ENCODE measurements around the gene CFDP1. TPM values are rescaled to one million over a fixed set of nuclear protein-coding genes. Genes with fewer than 3 reads are reported as not detected.

CFDP1 gene
- total and polyA plus RNA-seq, 10 donors: 56.1 to 222 (median 108) TPM

DNA sequence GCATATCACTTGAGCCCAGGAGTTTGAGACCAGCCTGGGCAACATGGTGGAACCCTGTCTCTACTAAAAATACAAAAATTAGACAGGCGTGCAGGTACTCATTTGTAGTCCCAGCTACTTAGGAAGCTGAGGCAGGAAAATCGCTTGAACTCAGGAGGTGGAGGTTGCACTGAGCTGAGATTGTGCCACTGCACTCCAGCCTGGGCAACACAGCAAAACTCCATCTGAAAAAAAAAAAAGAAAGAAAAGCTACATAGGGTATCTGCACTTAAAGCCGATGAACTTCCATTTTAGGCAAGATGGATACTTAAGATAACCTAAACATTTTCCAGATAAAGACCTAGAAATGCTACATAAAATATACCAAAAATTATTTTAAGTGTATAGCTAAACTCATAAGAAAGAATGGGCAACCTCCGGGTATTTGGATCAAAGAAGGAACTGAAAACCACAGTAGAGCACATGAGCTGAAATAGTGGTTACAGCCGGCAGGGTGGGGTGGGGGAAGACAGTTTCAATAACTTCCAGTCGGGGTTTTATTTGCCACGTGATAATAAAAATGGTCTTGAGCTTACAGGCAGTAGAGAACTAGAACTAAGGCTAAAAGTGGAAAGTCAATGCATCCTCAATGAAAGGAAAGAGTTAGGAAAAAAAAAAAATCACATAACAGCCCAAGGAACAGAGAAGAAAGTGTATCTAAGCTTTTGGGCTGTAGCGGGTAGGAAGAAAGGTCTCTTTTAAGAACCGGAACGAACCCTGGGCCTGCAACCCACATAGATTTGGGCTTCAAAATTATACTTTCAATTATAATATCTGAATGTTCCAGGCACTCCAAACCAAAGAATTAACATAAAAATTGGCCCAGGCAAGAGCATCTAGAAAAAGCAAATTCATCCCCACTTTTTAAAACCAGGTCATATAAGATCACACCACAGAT, 53.1 kb downstream of the CFDP1 start:
- peak overlapping the region in 5 of 8 donors; percentile 5 to 40 (median 27) for H3K27ac ChIP-seq
- H3K4me3 ChIP-seq: no peak overlapping the region
- no peak for DNase-seq
- WGBS, 5 donors: 36 to 49% (median 43%) methylated on average over 10 of the region's 10 CpGs
- peaks cover 0 to 30% (median 4%) of the 10 kb centered on the region in 6 donors for H3K36me3 ChIP-seq
- intact Hi-C loops (cut with DNase I; ENCODE audit: low total_unique reads): loop anchor here (5.0 kb wide), 1 partner anchor 148 kb away; no protein-coding TSS in a partner anchor
- TF ChIP-seq POLR2AphosphoS5 (IDR thresholded peaks at IDR 0.05): no peak
- TF ChIP-seq, protein P1, sequence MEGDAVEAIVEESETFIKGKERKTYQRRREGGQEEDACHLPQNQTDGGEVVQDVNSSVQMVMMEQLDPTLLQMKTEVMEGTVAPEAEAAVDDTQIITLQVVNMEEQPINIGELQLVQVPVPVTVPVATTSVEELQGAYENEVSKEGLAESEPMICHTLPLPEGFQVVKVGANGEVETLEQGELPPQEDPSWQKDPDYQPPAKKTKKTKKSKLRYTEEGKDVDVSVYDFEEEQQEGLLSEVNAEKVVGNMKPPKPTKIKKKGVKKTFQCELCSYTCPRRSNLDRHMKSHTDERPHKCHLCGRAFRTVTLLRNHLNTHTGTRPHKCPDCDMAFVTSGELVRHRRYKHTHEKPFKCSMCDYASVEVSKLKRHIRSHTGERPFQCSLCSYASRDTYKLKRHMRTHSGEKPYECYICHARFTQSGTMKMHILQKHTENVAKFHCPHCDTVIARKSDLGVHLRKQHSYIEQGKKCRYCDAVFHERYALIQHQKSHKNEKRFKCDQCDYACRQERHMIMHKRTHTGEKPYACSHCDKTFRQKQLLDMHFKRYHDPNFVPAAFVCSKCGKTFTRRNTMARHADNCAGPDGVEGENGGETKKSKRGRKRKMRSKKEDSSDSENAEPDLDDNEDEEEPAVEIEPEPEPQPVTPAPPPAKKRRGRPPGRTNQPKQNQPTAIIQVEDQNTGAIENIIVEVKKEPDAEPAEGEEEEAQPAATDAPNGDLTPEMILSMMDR (IDR thresholded peaks at IDR 0.05 in 8 of 11, conservative IDR thresholded peaks at IDR 0.05 in 3 of 11): peak in 3 of 11 experiments; percentile 11 to 30 (median 21)
- no peaks in the 10 kb centered on the region for H3K9me3 ChIP-seq
- peaks cover 30 to 61% (median 48%) of the 10 kb centered on the region in 6 donors for H3K4me1 ChIP-seq
- peaks cover 0 to 61% (median 0%) of the 10 kb centered on the region in 7 donors for H3K27me3 ChIP-seq (replicated peaks in 1 of 7)

DNA sequence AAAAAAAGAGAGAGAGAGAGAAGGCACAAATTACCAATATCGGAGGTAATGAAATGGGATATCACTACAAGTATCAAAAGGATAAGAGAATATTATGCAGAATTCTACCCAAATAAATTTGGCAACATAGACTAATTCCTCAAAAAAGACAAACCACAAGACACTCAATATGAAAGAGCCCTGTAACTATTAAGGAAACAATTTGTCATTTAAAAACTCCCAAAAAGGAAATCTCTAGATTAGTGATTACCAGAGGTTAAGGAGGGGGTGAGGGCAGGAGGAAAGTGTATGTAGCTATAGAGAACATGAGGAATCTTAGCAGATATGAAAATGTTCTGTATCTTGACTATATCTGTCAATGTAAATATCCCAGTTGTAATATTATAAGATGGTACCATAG, 54.0 kb downstream of the CFDP1 start:
- H3K27me3 ChIP-seq (replicated peaks in 1 of 7): peaks cover 0 to 64% (median 0%) of the 10 kb centered on the region in 7 donors
- DNase-seq: no peak
- no peak overlapping the region for H3K4me3 ChIP-seq
- TF ChIP-seq, protein P1 (IDR thresholded peaks at IDR 0.05 in 8 of 11, conservative IDR thresholded peaks at IDR 0.05 in 3 of 11): no peak
- TF ChIP-seq POLR2AphosphoS5 (IDR thresholded peaks at IDR 0.05): no peak
- no peak for TF ChIP-seq POLR2A (IDR thresholded peaks at IDR 0.05)
- intact Hi-C loops (cut with DNase I; ENCODE audit: low total_unique reads): no loop called here
- no peak overlapping the region for H3K27ac ChIP-seq
- H3K9me3 ChIP-seq: no peaks in the 10 kb centered on the region
- peaks cover 30 to 57% (median 46%) of the 10 kb centered on the region in 6 donors for H3K4me1 ChIP-seq
- peaks cover 0 to 30% (median 4%) of the 10 kb centered on the region in 6 donors for H3K36me3 ChIP-seq
- WGBS, 5 donors: 19 to 81% (median 76%) methylated on average over 1 of the region's 1 CpG

DNA sequence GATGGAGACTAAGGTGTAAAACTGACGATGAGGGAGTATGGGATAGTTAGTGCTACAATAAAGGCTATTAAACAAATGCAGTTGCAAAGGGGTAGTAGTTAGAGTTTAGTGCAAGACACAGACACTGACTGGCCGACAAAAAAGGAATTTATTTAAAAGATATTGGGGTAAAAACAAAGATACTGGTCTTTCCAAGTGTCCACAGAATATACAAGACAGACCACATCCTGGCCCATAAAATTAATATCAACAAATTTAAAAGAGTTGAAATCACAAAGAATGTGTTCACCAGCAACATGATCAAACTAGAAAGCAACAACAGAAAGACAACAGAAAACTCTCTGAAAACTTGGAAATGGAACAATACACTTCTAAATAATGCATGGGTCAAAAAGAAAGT, 54.7 kb downstream of the CFDP1 start:
- TF ChIP-seq, protein P1 (IDR thresholded peaks at IDR 0.05 in 8 of 11, conservative IDR thresholded peaks at IDR 0.05 in 3 of 11): no peak
- TF ChIP-seq POLR2A (IDR thresholded peaks at IDR 0.05) (no peak), POLR2AphosphoS5 (IDR thresholded peaks at IDR 0.05) (no peak)
- H3K27ac ChIP-seq: peak overlapping the region in 1 of 8 donors; percentile 38

More for the DNA sequence above, 54.7 kb downstream of the CFDP1 start:
- peaks cover 0 to 35% (median 4%) of the 10 kb centered on the region in 6 donors for H3K36me3 ChIP-seq
- intact Hi-C loops (cut with DNase I; ENCODE audit: low total_unique reads): no loop called here
- 91 to 99% (median 95%) methylated on average over 2 of the region's 2 CpGs for WGBS, 5 donors
- peaks cover 30 to 57% (median 46%) of the 10 kb centered on the region in 6 donors for H3K4me1 ChIP-seq
- peaks cover 0 to 63% (median 0%) of the 10 kb centered on the region in 7 donors for H3K27me3 ChIP-seq (replicated peaks in 1 of 7)
- no peak for DNase-seq
- no peaks in the 10 kb centered on the region for H3K9me3 ChIP-seq
- no peak overlapping the region for H3K4me3 ChIP-seq

Measured in spleen (tissue), 11 donors.